ENCODE measurements around the gene OTOP2. TPM values are rescaled to one million over a fixed set of nuclear protein-coding genes. Genes with fewer than 3 reads are reported as not detected.
A peak's percentile ranks its signal among the peaks of the same experiment; 100 is the strongest.

The OTOP2 gene
- total RNA-seq: not detected
- long read RNA-seq, donor 1: 0 reads
- long read RNA-seq, donor 2: 0 reads

- peak; percentile 82 for DNase-seq (ENCODE audit: low spot score)
- intact Hi-C loops (cut with DNase I): no loop called here
Measured at GRCh38 chr17:74924250-74924948, at the start of gene OTOP2. OTOP2 (plus strand) TSS chr17:74924273; CDS start chr17:74924633, 360 bp downstream.

- DNase-seq (ENCODE audit: low spot score): no peak
- intact Hi-C loops (cut with DNase I): no loop called here
Measured at GRCh38 chr17:74874615-74875037, 49.4 kb upstream of the OTOP2 start.

GRCh38 chr17:74875155-74875976, 48.7 kb upstream of the OTOP2 start:
- intact Hi-C loops (cut with DNase I): no loop called here
- no peak for DNase-seq (ENCODE audit: low spot score)

- no peak for DNase-seq (ENCODE audit: low spot score)
- intact Hi-C loops (cut with DNase I): no loop called here
Measured at GRCh38 chr17:74875977-74876593, 48.0 kb upstream of the OTOP2 start.

- intact Hi-C loops (cut with DNase I): no loop called here
- no peak for DNase-seq (ENCODE audit: low spot score)
Measured at GRCh38 chr17:74877592-74878548, 46.2 kb upstream of the OTOP2 start.

GRCh38 chr17:74878658-74879057, 45.4 kb upstream of the OTOP2 start:
- no peak for DNase-seq (ENCODE audit: low spot score)
- intact Hi-C loops (cut with DNase I): no loop called here

- intact Hi-C loops (cut with DNase I): no loop called here
- no peak for DNase-seq (ENCODE audit: low spot score)
Measured at GRCh38 chr17:74879308-74879707, 44.8 kb upstream of the OTOP2 start.

GRCh38 chr17:74881073-74881472, 43.0 kb upstream of the OTOP2 start:
- DNase-seq (ENCODE audit: low spot score): no peak
- intact Hi-C loops (cut with DNase I): no loop called here

GRCh38 chr17:74882517-74883240, 41.4 kb upstream of the OTOP2 start:
- DNase-seq (ENCODE audit: low spot score): no peak
- intact Hi-C loops (cut with DNase I): no loop called here

GRCh38 chr17:74883241-74883745, 40.8 kb upstream of the OTOP2 start:
- intact Hi-C loops (cut with DNase I): no loop called here

GRCh38 chr17:74888469-74888868, 35.6 kb upstream of the OTOP2 start:
- intact Hi-C loops (cut with DNase I): no loop called here
- DNase-seq (ENCODE audit: low spot score): no peak

More at GRCh38 chr17:74883241-74883745, 40.8 kb upstream of the OTOP2 start:
- DNase-seq (ENCODE audit: low spot score): no peak

GRCh38 chr17:74890554-74890953, 33.5 kb upstream of the OTOP2 start:
- intact Hi-C loops (cut with DNase I): no loop called here
- DNase-seq (ENCODE audit: low spot score): no peak

GRCh38 chr17:74892013-74892841, 31.8 kb upstream of the OTOP2 start:
- intact Hi-C loops (cut with DNase I): no loop called here
- DNase-seq (ENCODE audit: low spot score): no peak

- DNase-seq (ENCODE audit: low spot score): no peak
Measured at GRCh38 chr17:74892974-74893911, 30.8 kb upstream of the OTOP2 start, which contains the start of gene FADS6. FADS6 (minus strand) TSS chr17:74893633; CDS start chr17:74893595, 38 bp downstream.

GRCh38 chr17:74893936-74894671, 30.0 kb upstream of the OTOP2 start:
- DNase-seq (ENCODE audit: low spot score): no peak
- intact Hi-C loops (cut with DNase I): no loop called here

More at GRCh38 chr17:74892974-74893911, 30.8 kb upstream of the OTOP2 start, which contains the start of gene FADS6:
- intact Hi-C loops (cut with DNase I): no loop called here

All from posterior vena cava (tissue), 2 donors.